DOHH2 (cell line): ENCODE results near the gene SPATA33.

Experiments
- EZH2phosphoT487 ChIP-seq: fragments of 200-600 bp; sonication (generic); IDR thresholded peaks from 2 replicates; pipeline ENCODE4 v1.6.1; 2017; ENCODE audit warnings: borderline replicate concordance, mild to moderate bottlenecking, antibody characterized with exemption, low read length, moderate library complexity, mixed read lengths
- TF ChIP-seq, protein P1 (sequence below): fragments of 200-600 bp; sonication (generic); IDR thresholded peaks from one replicate; pipeline ENCODE4 v1.5.1; 2014; ENCODE audit warnings: antibody characterized with exemption, mild to moderate bottlenecking, low read depth, low read length; ENCODE audit not compliant: poor library complexity, severe bottlenecking

DNA sequence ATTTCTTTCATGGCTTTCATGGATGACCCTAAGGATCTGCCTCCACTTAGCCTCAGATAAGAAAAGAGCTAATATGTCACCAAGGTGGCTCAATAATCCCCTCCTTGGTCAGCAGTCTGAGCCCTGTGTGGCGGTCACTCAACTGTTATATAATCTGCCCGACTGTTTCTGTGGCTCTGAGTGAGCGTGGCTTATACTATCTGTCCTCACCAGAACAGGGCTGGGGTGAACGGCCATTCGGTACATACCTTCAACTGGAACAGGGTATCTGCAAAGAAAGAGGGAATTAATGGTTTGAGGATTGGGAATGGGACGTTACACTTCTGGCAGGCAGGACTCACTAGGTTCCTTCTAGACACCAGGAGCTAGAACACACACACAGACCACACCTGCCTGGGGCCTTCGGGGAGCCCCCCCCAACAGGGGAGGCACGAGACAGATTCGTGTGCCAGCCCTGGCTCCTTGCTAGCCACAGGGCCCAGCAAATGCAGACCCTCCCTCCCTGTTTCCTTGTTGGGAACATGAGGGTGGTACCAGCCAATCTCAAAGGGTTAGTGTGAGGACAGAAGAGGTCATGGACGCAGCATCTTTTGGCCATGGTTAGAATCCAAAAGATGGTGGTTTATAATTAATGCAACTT, 3.9 kb upstream of the SPATA33 start:
- TF ChIP-seq, protein P1, sequence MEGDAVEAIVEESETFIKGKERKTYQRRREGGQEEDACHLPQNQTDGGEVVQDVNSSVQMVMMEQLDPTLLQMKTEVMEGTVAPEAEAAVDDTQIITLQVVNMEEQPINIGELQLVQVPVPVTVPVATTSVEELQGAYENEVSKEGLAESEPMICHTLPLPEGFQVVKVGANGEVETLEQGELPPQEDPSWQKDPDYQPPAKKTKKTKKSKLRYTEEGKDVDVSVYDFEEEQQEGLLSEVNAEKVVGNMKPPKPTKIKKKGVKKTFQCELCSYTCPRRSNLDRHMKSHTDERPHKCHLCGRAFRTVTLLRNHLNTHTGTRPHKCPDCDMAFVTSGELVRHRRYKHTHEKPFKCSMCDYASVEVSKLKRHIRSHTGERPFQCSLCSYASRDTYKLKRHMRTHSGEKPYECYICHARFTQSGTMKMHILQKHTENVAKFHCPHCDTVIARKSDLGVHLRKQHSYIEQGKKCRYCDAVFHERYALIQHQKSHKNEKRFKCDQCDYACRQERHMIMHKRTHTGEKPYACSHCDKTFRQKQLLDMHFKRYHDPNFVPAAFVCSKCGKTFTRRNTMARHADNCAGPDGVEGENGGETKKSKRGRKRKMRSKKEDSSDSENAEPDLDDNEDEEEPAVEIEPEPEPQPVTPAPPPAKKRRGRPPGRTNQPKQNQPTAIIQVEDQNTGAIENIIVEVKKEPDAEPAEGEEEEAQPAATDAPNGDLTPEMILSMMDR, result no peak
- no peak for TF ChIP-seq EZH2phosphoT487
